SU-DHL-6 (cell line): ENCODE results near the gene PRM3.

ENCODE experiments used
- CTCF ChIP-seq: fragments of 200-600 bp; sonication (generic); IDR thresholded peaks from one replicate; pipeline ENCODE4 v1.5.1; 2017; ENCODE audit warnings: antibody characterized with exemption, mild to moderate bottlenecking, low read length, moderate library complexity; ENCODE audit not compliant: insufficient read depth, poor library complexity, severe bottlenecking
- EZH2phosphoT487 ChIP-seq: fragments of 200-600 bp; sonication (generic), shearing (Covaris generic); conservative IDR thresholded peaks from 2 replicates; pipeline ENCODE4 v1.6.1; 2018; ENCODE audit warnings: mild to moderate bottlenecking, antibody characterized with exemption, low read length, moderate library complexity, mixed read lengths

GRCh38 chr16:11257131-11257938 is 16.1 kb downstream of the PRM3 start:
- TF ChIP-seq CTCF (peak; percentile 51), EZH2phosphoT487 (no peak)
